ENCODE measurements around the gene DNAAF9. TPM values are rescaled to one million over a fixed set of nuclear protein-coding genes. Genes with fewer than 3 reads are reported as not detected.
"Not testable (repeated sequence)": the region's sequence is repeated elsewhere in the genome, so short reads cannot be mapped to it uniquely, and the experiment has no call there.

The DNAAF9 gene
- total RNA-seq, 2 experiments from 2014 or later, result 0.23 TPM; not detected in 1

DNA sequence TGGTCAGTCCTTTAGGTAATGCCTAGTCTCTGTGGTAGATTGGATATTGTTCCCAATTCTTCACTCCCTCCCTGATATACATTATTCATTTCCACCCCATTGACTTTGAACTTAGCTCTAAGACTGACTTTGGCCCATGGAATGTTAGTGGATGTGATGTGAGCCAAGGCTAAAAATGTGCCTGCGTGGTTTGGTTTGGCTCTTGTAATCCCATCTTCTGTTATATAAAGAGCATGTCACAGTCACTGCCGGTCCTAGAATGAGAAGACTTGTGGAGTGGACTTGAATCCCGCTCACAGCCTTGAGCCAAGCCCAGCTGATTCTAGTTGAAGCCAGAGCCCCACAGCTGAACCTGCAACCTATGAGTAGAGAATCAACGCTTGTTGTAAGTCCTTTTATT is 23.6 kb upstream of the DNAAF9 start:
- Histone ChIP-seq H4K20me1 (ENCODE audit: insufficient read depth, low read length) (no peaks in the 10 kb centered on the region), H3K9me2 (ENCODE audit: insufficient read depth, low read length) (no peaks in the 10 kb centered on the region), H3K79me2 (ENCODE audit: insufficient read depth, low read depth, low read length) (no peaks in the 10 kb centered on the region), H3K4me2 (ENCODE audit: low read length) (no peak overlapping the region), H3K4me3 (ENCODE audit: low read depth, low read length, poor library complexity, severe bottlenecking) (no peak overlapping the region), H3K9me3 (ENCODE audit: low read length) (no peaks in the 10 kb centered on the region), H3K36me3 (ENCODE audit: insufficient read depth, low read length) (no peaks in the 10 kb centered on the region), H2AFZ (ENCODE audit: low read length) (no peak overlapping the region), H3K4me1 (ENCODE audit: insufficient read depth, low read length, poor library complexity, severe bottlenecking) (no peaks in the 10 kb centered on the region), H3K27ac (ENCODE audit: low read depth, low read length, poor library complexity, severe bottlenecking) (no peak overlapping the region)
- TF ChIP-seq, protein P1, sequence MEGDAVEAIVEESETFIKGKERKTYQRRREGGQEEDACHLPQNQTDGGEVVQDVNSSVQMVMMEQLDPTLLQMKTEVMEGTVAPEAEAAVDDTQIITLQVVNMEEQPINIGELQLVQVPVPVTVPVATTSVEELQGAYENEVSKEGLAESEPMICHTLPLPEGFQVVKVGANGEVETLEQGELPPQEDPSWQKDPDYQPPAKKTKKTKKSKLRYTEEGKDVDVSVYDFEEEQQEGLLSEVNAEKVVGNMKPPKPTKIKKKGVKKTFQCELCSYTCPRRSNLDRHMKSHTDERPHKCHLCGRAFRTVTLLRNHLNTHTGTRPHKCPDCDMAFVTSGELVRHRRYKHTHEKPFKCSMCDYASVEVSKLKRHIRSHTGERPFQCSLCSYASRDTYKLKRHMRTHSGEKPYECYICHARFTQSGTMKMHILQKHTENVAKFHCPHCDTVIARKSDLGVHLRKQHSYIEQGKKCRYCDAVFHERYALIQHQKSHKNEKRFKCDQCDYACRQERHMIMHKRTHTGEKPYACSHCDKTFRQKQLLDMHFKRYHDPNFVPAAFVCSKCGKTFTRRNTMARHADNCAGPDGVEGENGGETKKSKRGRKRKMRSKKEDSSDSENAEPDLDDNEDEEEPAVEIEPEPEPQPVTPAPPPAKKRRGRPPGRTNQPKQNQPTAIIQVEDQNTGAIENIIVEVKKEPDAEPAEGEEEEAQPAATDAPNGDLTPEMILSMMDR (conservative IDR thresholded peaks at IDR 0.05; ENCODE audit: low read length), result no peak
- no peak for TF ChIP-seq EZH2phosphoT487 (IDR thresholded peaks at IDR 0.05; ENCODE audit: borderline replicate concordance, low read depth, low read length)
- intact Hi-C loops (cut with micrococcal nuclease; ENCODE audit: unreplicated experiment), result no loop called here
- no peak for DNase-seq (ENCODE audit: low spot score)
- ChIA-PET POLR2A (interaction anchor here (0.7 kb wide), 1 partner anchor 115 kb away, joined by 3 read pairs; no protein-coding TSS in a partner anchor), CTCF (ENCODE audit: unreplicated experiment) (no interaction called here)
- BruUV-seq (replicated peaks), result no TSS peak

DNA sequence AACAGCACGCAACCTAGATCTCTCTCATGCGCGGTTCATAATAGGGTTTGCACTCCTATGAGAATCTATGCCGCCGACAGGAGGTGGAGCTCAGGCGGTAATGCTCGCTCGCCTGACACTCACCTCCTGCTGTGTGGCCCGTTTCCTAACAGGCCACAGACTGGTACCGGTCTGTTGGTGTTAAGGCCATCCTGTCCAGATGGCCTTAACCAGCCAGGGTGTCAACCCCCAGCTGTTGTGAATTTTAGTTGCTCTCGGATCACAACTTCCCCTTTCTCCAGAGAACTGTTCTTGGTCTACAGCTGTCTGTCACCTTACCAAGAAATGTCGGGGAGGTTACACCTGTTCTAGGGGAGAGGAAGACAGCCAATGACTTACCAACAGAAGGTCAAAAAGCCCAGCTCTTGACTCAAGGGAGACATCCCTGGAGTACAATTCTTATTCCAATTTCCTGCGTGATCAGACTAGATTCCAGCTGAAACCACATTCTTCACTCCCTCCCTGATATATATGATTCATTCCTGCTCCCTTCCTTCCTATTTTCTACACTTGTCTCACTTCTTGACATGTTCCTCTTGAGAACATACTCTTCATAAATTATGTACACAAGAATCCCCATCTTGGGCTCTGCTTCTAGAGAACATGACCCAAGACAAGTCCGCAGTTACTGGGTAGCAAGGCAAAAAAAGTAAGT is 23.1 kb upstream of the DNAAF9 start:
- H3K9me2 ChIP-seq (ENCODE audit: insufficient read depth, low read length), result no peaks in the 10 kb centered on the region
- H3K27ac ChIP-seq (ENCODE audit: low read depth, low read length, poor library complexity, severe bottlenecking), result no peak overlapping the region
- DNase-seq (ENCODE audit: low spot score), result peak; percentile 24
- ChIA-PET POLR2A (interaction anchor here (0.7 kb wide), 1 partner anchor 115 kb away, joined by 3 read pairs; no protein-coding TSS in a partner anchor), CTCF (ENCODE audit: unreplicated experiment) (no interaction called here)
- TF ChIP-seq EZH2phosphoT487 (IDR thresholded peaks at IDR 0.05; ENCODE audit: borderline replicate concordance, low read depth, low read length), result no peak
- H3K79me2 ChIP-seq (ENCODE audit: insufficient read depth, low read depth, low read length), result no peaks in the 10 kb centered on the region
- H3K9me3 ChIP-seq (ENCODE audit: low read length), result no peaks in the 10 kb centered on the region
- no peak overlapping the region for H3K4me2 ChIP-seq (ENCODE audit: low read length)
- no peak overlapping the region for H3K4me3 ChIP-seq (ENCODE audit: low read depth, low read length, poor library complexity, severe bottlenecking)
- no peaks in the 10 kb centered on the region for H4K20me1 ChIP-seq (ENCODE audit: insufficient read depth, low read length)
- no TSS peak for BruUV-seq (replicated peaks)
- no peaks in the 10 kb centered on the region for H3K4me1 ChIP-seq (ENCODE audit: insufficient read depth, low read length, poor library complexity, severe bottlenecking)
- H3K36me3 ChIP-seq (ENCODE audit: insufficient read depth, low read length), result no peaks in the 10 kb centered on the region
- H2AFZ ChIP-seq (ENCODE audit: low read length), result no peak overlapping the region
- intact Hi-C loops (cut with micrococcal nuclease; ENCODE audit: unreplicated experiment), result no loop called here

- H2AFZ ChIP-seq (ENCODE audit: low read length); H3K4me2 ChIP-seq (ENCODE audit: low read length); H3K27ac ChIP-seq (ENCODE audit: low read depth, low read length, poor library complexity, severe bottlenecking); H3K36me3 ChIP-seq (ENCODE audit: insufficient read depth, low read length); H3K9me2 ChIP-seq (ENCODE audit: insufficient read depth, low read length); H4K20me1 ChIP-seq (ENCODE audit: insufficient read depth, low read length); DNase-seq (ENCODE audit: low spot score); H3K9me3 ChIP-seq (ENCODE audit: low read length); CTCF ChIA-PET (ENCODE audit: unreplicated experiment); BruUV-seq (replicated peaks); H3K4me1 ChIP-seq (ENCODE audit: insufficient read depth, low read length, poor library complexity, severe bottlenecking); intact Hi-C loops (cut with micrococcal nuclease; ENCODE audit: unreplicated experiment); H3K79me2 ChIP-seq (ENCODE audit: insufficient read depth, low read depth, low read length); H3K4me3 ChIP-seq (ENCODE audit: low read depth, low read length, poor library complexity, severe bottlenecking): not testable (repeated sequence)
- POLR2A ChIA-PET, result interaction anchor here (0.6 kb wide), 1 partner anchor 25 kb away, joined by 3 read pairs; no protein-coding TSS in a partner anchor
These were observed 19.3 kb upstream of the DNAAF9 start for GRCh38 chr20:3426766-3427165.
